Middle frontal gyrus (tissue), 1 donor: Measurements from ENCODE around the gene EHD2.
A peak's percentile ranks its signal among the peaks of the same experiment; 100 is the strongest.
"Not testable (repeated sequence)": the region's sequence is repeated elsewhere in the genome, so short reads cannot be mapped to it uniquely, and the experiment has no call there.

Experiments used
- DNase-seq: peaks from one replicate; pipeline ENCODE4 v3.0.0-alpha.2; 2015; ENCODE audit warnings: low spot score; ENCODE audit errors: extremely low spot score

EHD2 gene

DNA sequence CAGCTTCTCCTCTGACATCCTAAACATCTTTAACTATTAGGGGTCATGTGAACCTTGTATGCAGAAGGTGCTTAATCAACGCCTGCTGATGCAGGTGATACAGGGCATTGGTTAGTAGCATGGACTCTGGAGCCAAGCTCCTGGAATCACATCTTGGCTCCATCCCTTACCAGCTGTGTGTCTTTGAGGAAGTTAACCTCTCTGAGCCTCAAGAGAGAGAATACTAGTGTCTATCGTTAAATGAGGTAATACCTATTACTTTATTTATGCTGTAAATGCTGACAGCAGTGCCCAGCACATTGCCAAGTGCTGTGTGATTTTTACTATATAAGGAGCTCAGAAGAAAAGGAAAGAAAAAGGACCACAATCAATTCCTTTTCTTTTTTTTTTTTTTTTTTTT is 54.1 kb downstream of the EHD2 start:
- DNase-seq, result no peak

DNA sequence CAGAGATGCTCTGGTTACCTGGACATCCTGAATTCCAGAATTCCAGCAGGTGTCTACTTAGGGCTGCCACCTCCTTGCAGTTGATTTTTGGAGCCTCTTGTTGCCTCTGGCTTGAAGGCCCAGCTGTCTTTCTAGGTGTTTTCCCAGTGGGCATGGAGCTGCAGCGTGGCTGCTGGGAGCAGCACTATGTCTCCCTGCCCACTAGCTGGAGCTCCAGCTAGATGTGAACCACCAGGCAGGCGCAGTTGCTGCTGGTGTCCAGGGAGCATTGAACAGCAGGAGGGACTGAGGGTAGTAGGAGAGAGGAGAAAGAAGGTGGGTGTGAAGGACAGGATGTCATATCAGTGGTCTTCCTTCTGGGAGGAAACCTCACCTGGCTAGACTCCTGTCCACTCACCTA is 55.4 kb downstream of the EHD2 start:
- no peak for DNase-seq

DNA sequence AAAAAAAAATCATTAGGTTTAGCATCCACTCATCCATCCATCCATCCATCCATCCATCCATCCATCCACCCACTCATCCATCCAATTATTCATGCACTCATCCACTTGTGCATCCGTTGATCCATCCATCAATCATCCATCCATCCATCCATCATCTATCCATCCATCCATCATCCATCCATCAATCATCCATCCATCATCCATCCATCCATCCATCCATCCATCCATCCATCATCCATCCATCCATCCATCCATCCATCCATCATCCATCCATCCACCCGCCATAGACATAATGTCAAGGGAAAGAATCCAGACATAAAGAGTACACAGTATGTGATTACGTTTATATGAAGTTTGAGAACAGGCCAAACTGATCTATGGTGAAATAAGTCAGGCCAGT is 56.3 kb downstream of the EHD2 start:
- DNase-seq, result no peak

DNA sequence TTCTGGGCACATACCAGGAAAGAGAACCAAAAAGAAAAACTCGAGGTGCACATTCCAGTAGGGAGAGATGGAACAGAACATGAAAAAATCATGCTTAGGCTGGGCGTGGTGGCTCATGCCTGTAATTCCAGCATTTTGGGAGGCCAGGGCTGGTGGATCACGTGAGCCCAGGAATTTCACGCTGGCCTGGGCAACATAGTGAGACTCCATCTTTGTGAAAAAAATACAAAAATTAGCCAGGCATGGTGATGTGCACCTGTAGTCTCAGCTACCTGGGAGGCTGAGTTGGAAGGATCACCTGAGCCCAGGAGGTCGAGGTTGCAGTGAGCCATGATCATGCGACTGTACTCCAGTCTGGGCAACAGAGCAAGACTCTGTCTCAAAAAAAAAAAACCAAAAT is 58.1 kb downstream of the EHD2 start:
- not testable (repeated sequence) for DNase-seq

DNA sequence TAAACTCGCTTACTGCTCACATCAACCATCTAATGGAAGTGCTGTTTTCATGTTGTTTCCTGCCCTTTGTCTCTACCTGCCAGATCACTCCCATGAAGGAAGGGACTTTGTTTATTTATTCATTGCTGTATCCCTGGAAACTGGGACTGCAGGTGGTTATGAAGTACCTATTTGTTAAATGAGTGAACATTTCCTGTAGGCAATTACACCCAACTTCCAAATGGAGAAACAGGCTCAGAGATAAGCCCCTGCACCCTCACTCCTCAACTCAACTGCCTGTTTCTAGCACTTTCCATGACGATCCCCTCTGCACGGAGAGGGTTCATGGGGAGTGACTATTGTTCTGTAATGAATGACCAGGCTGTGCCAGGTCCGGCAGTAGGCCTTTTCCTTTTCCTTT is 63.3 kb downstream of the EHD2 start:
- no peak for DNase-seq

DNA sequence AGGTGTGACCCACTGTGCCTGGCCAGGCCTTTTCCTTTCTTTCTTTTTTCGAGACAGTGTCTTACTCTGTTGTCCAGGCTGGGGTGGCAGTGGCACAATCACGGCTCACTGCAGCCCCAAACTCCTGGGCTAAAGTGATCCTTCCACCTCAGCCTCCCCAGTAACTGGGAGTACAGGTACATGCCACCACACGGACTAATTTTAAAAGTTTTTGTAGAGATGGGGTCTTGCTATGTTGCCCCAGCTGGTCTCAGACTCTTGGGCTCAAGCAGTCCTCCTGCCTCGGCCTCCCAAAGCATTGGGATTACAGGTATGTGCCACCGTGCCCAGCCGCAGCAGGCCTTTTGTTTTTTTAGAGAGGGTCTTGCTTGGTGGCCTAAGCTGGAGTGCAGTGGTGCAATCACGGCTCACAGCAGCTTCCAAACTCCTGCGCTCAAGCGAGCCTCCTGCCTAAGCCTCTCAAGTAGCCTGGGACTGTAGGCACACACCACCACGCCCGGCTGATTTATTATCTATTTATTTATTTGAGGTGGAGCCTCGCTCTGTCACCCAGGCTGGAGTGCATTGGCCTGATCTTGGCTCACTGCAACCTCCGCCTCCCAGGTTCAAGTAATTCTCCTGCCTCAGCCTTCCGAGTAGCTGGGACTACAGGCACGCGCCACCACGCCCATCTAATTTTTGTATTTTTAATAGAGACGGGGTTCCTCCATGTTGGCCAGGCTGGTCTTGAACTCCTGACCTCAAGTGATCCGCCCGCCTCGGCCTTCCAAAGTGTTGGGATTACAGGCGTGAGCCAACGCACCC is 64.2 kb downstream of the EHD2 start:
- DNase-seq, result not testable (repeated sequence)

DNA sequence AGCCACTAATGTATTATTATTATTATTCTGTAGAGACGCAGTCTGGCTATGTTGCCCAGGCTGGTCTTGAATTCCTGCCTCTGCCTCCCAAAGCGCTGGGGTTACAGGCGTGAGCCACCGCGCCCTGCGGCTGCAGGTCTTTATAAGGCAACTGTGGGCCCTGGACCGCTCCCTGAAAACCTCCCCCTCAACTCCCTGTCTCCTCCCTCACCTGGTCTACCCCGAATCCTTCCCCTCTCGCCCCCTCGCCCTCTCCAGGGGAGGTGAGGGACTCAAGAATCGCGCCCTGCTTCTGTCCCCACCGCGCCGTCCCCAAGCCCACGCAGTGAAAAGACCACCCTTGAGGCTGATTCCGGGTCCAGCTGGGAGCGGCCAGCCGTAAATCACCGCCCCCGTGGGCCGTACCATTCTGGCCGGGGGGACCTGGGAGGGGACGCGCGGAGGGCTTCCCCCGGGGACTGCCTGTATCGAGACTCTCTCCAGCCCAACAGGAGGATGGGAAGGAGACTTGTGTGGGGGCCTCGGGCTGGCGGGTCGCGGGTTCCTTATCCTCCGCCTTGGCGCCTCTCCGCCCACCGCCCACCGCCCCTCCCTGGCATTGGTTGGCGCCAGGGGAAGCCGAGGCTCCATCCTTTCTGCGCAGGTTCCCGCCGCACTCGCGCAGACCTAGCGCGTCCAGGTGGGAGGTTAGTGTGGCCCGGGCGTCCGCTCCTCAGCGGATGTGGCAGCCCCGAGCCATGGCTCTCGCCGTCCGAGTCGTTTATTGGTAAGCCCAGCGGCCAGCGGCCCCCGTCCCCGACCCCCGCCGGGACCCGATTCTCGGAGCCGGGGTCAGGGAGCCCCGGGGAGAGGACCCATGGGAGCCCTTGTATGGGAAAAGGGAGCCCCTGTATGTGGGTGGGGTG is 65.1 kb downstream of the EHD2 start, which contains the start of gene SELENOW:
Gene SELENOW (plus strand): TSS at position 655 of the 905 bp plus-strand sequence. CDS start 83 bp downstream, at position 738.
- DNase-seq, result peak; percentile 58

DNA sequence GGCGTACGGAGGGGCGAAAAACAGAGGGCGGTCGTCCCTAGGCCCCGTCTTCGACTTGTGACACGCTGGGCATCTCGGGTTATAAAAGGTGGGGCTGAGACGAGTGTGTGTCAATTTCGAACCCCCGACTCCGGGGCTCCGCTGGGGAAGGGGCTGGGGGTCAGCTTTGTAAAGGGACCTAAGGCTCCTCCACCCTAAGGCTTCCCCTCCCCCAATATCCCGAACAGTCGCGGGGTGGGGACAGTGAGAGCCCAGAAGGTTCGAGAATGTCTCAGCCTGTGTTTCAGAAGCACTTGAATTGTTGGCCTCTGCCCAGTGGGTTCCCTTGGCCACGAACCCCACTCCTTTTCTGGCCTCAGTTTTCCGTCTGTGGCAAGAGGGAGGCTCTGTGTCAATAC is 65.7 kb downstream of the EHD2 start:
- DNase-seq, result no peak

DNA sequence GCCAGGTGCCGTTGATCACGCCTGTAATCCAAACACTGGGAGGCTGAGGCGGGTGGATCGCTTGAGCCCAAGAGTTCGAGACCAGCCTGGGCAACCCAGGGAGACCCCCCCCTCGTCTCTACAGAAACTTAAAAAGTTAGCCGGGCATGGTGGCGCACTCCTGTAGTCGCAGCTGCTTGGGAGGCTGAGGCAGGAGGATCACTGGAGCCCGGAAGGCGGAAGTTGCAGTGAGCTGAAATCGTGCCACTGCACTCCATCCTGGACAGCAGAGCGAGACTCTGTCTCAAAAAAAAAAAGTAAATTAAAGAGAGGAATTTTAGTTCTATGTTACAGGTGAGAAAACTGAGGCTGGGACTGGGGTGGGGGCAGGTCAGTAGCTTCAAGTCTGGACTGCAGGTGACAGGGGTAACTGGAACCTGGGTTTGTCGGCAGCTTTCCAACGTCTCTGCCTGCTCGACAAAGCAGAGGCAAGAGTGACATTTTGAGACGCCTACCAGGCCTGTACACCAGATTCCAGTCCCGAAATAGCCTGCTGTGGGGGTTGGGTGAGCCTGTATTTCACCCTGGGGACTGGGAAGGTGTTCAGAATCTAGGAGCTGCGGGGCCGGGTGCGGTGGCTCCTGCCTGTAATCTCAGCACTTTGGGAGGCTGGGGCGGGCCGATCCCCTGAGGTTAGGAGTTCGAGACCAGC is 66.4 kb downstream of the EHD2 start:
- DNase-seq, result no peak

DNA sequence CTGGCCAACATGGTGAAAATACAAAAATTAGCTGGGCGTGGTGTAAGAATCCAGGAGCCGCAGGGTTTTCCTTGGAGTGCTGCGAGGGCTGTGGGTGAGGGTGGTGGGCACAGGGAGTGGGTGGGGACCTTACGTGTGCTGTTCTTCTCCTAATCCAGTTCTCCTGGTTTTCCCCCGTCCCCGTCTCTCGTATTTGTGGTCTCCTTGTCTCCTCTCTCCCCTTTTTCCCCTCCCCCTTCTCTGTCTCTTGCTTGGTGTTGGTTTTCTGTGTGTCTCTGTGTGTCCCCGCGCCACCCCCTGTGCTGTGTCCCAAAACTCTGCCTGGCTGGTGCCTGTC is 67.0 kb downstream of the EHD2 start:
- no peak for DNase-seq

DNA sequence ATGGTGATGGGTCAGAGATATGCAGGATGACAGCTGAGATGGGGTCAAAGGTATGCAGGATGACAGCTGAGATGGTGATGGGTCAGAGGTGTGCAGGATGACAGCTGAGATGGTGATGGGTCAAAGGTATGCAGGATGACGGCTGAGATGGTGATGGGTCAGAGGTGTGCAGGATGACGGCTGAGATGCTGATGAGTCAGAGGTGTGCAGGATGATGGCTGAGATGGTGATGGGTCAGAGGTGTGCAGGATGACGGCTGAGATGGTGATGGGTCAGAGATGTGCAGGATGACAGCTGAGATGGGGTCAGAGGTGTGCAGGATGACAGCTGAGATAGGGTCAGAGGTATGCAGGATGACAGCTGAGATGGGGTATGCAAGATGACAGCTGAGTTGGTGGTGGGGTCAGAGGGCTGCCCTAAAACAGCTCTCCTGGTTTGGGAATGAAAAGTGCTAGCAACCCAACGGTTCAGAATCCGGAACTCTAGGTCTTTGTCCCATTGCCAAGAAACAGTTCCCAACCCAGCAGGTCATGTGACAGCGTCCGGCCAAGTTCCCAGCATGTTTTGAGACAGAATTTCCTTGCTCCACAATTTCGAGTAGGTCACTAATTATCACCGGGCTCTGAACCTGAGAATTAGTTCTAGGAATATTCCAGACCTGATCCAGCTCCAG is 68.5 kb downstream of the EHD2 start:
- peak; percentile 22 for DNase-seq

DNA sequence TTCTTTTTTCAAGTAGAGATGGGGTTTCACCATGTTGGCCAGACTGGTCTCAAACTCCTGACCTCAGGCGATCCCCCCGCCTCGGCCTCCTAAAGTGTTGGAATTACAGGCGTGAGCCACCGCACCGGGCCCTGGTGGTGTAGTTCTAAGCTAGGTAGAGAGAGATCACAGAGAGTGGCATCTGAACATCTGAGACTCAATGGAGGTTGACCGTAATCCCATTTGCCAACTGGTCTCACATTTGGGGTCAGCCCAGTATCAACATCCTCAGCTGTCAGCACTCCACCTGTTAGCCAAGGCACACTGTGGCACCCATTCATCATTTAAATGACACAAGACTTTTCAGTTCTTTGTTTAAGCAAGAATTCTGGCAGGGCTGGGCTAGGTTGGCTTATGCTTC is 73.3 kb downstream of the EHD2 start:
- DNase-seq, result no peak

DNA sequence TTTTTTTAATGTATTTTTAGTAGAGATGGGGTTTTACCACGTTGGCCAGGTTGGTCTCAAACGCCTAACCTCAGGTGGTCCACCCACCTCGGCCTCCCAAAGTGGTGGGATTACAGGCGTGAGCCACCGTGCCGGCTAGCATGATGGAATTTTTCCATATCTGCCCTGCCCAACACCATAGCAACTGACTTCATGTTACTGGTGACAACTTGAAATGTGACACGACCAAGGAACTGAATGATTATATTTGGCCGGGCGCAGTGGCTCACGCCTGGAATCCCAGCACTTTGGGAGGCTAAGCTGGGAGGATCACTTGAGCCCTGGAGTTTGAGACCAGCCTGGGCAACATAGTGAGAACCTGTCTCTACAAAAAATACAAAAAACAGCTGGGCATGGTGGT is 74.1 kb downstream of the EHD2 start:
- DNase-seq, result not testable (repeated sequence)

DNA sequence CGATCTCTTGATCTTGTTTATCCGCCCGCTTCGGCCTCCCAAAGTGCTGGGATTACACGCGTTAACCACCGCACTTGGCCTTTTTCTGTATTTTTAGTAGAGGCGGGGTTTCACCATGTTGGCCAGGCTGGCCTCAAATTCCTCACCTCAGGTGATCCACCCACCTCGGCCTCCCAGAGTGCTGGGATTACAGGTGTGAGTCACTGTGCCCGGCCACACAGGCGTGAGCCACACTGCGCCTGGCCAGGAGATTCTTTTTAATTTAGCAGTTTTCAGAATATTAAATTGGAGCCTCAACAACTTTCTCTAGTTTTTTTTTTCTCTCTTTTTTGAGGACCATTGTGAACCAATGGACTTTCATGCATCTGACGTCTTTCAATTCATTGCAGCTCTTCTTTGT is 76.6 kb downstream of the EHD2 start:
- DNase-seq, result not testable (repeated sequence)

DNA sequence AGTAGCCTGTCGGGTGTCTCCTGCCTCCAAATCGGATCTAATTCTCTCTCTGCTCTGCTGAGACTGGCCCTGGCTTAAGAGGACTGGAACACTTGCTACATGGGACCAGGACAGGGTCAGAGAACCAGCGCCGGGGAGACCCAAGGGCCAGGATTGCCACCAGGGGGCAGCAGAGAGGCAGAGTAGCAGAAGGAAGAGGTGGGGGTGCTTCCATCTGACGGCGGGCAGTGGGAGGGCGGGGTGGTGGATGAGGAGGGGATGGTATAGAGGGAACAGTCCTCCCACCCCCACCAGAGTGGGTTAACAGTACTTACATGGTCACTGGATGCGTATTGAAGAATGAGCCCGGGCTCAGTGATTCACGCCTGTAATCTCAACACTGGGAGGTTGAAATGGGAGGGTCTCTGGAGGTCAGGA is 77.2 kb downstream of the EHD2 start:
- DNase-seq, result no peak

DNA sequence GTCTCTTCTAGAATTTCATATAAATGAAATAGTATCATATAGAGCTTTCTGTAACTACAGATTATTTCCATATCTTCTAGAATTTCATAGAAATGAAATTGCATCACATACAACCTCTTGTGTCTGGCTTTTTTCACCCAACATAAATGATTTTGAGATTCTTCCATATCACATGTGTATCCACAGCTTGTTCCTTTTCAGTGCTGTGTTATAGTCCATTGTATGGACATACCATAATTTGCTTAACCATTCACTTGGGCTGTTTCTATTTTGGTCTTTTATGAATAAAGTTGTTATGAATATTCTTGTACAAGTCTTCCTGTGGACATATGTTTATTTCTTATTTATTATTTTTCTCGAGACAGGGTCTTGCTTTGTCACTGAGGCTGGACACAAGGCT is 79.4 kb downstream of the EHD2 start:
- no peak for DNase-seq
